K562 (cell line): ENCODE measurements around the gene FGF14. TPM values are rescaled to one million over a fixed set of nuclear protein-coding genes. Genes with fewer than 3 reads are reported as not detected.

Experiments
- ATAC-seq: fragments of 200-7000 bp; cut with Tn5 transposase; 3 replicates; pipeline ENCODE4 v1.9.1; 2020; ENCODE audit warnings: moderate library complexity
- BruUV-seq: library from RNA; stranded (reverse); fragments of 400-500 nt; replicated peaks from 2 replicates; lab custom pipeline; 2021; lab: Mats Ljungman, UMichigan
- CTCF ChIA-PET: fragments of 300-600 bp; formaldehyde crosslinking; extraction: SDS; loops from one replicate; lab custom pipeline; 2021; ENCODE audit warnings: low intra/inter-chr PET ratio; lab: Yijun Ruan, JAX
- POLR2A ChIA-PET: fragments of 300-600, 350-650 bp; sonication (Branson Sonifier 250); formaldehyde crosslinking; extraction: SDS; loops from one replicate; lab custom pipeline; 2021; ENCODE audit warnings: antibody characterized with exemption, inconsistent platforms; lab: Yijun Ruan, JAX
- DNase-seq, 4 experiments: peaks; one replicate each; pipeline versions ENCODE4 v3.0.0 to v3.0.0-alpha.2; 2011 to 2018; ENCODE audit warnings: low spot score in 3 of 4, mixed read lengths in 3 of 4; ENCODE audit errors: extremely low read depth in 1 of 4
- FAIRE-seq: peaks from 2 replicates; lab custom pipeline; 2011; peaks lifted over from hg19 to GRCh38; lab: Jason Lieb, UNC
- H2AFZ ChIP-seq: 2 replicates; pipeline ENCODE4 v1.6.0; 2011; ENCODE audit warnings: low read depth, low read length, control low read depth, inconsistent platforms
- H3K27ac ChIP-seq: fragments of 200-600 bp; 3 replicates; pipeline ENCODE4 v1.8.0; 2011; ENCODE audit warnings: low read depth, mild to moderate bottlenecking, control low read depth, inconsistent platforms, low read length, moderate library complexity, mixed read lengths; ENCODE audit errors: extremely low read depth
- H3K27me3 ChIP-seq, 2 experiments: fragments of 300-600 bp in 1 of 2; 2 replicates in 1 of 2; 3 replicates in 1 of 2; pipeline versions ENCODE4 v1.6.0 to v1.8.0; 2011; ENCODE audit warnings: inconsistent platforms in 2 of 2, low read length in 2 of 2, mild to moderate bottlenecking in 1 of 2, mixed read lengths in 1 of 2, moderate library complexity in 1 of 2; ENCODE audit not compliant: control insufficient read depth in 2 of 2, insufficient read depth in 2 of 2
- H3K36me3 ChIP-seq: fragments of 300-600 bp; 3 replicates; pipeline ENCODE4 v1.8.0; 2011; ENCODE audit warnings: mild to moderate bottlenecking, low read length, inconsistent platforms; ENCODE audit not compliant: control insufficient read depth, insufficient read depth
- H3K4me1 ChIP-seq, 2 experiments: fragments of 200-600 bp in 1 of 2; replicated peaks in 1 of 2; 2 replicates in 1 of 2; 3 replicates in 1 of 2; pipeline versions ENCODE4 v1.5.1 to v1.8.0; 2011; ENCODE audit warnings: inconsistent platforms in 2 of 2, low read length in 2 of 2, mild to moderate bottlenecking in 1 of 2, mixed read lengths in 1 of 2, moderate library complexity in 1 of 2; ENCODE audit not compliant: control insufficient read depth in 2 of 2, insufficient read depth in 2 of 2
- H3K4me2 ChIP-seq: 2 replicates; pipeline ENCODE4 v1.6.1; 2011; ENCODE audit warnings: low read length, control low read depth, inconsistent platforms, mixed read lengths; ENCODE audit not compliant: insufficient read depth
- H3K4me3 ChIP-seq: fragments of 200-600 bp; sonication (generic), shearing (Covaris generic); 2 replicates; pipeline ENCODE4 v1.5.1; 2016; ENCODE audit warnings: control low read depth, inconsistent platforms
- H3K79me2 ChIP-seq: fragments of 200-600 bp; 3 replicates; pipeline ENCODE4 v1.8.0; 2011; ENCODE audit warnings: low read length, inconsistent platforms; ENCODE audit not compliant: control insufficient read depth, insufficient read depth
- H3K9ac ChIP-seq, 2 experiments: 2 replicates each; pipeline versions ENCODE4 v1.6.0 to v1.6.1; 2011; ENCODE audit warnings: low read depth in 2 of 2, low read length in 2 of 2, control low read depth in 1 of 2, inconsistent platforms in 1 of 2, mild to moderate bottlenecking in 1 of 2, mixed read lengths in 1 of 2; ENCODE audit not compliant: insufficient read depth in 1 of 2
- H3K9me1 ChIP-seq: one replicate; pipeline ENCODE4 v1.6.0; 2011; ENCODE audit warnings: inconsistent platforms, mild to moderate bottlenecking, low read length, moderate library complexity; ENCODE audit not compliant: control insufficient read depth, insufficient read depth
- H3K9me3 ChIP-seq: replicated peaks from 2 replicates; pipeline ENCODE4 v1.5.1; 2011; ENCODE audit warnings: low read depth, low read length, inconsistent platforms; ENCODE audit not compliant: control insufficient read depth, insufficient read depth
- H4K20me1 ChIP-seq: replicated peaks from 2 replicates; pipeline ENCODE4 v1.6.1; 2011; ENCODE audit warnings: low read length, inconsistent platforms, mixed read lengths; ENCODE audit not compliant: control insufficient read depth, insufficient read depth
- HSF4 ChIP-seq: fragments of 250-450 bp; sonication (Bioruptor Pico); IDR thresholded peaks from 2 replicates; pipeline ENCODE4 v2.1.2; 2022; ENCODE audit warnings: mild to moderate bottlenecking, moderate library complexity, borderline replicate concordance
- RBBP5 ChIP-seq: fragments of 200-600 bp; sonication (generic); IDR thresholded peaks from 2 replicates; pipeline ENCODE4 v1.6.1; 2012; ENCODE audit warnings: borderline replicate concordance, mild to moderate bottlenecking, low read length, control low read depth, inconsistent platforms; ENCODE audit not compliant: insufficient read depth, poor library complexity, severe bottlenecking
- SMARCE1 ChIP-seq: fragments of 450-650 bp; IDR thresholded peaks from 2 replicates; pipeline ENCODE4 v1.7.1; 2016; ENCODE audit warnings: mild to moderate bottlenecking
- UBTF ChIP-seq, 2 experiments: IDR thresholded peaks; 2 replicates each; pipeline ENCODE4 v1.6.1; 2012; ENCODE audit warnings: improper control_type of control experiment in 2 of 2, low read depth in 2 of 2, low read length in 2 of 2, borderline replicate concordance in 1 of 2
- WGBS: fragments of 100-300 bp; shearing (Covaris generic); methylation state at CpG from one replicate; pipeline ENCODE4 v1.1.6; 2016; ENCODE audit warnings: low coverage, mixed read lengths; ENCODE audit not compliant: insufficient coverage; ENCODE audit errors: missing lambda C conversion rate; 5-methylcytosine and 5-hydroxymethylcytosine counted together
- in situ Hi-C: fragments of 300-500 bp; cut with MboI; formaldehyde crosslinking; loops from 4 replicates; pipeline ENCODE4 v1.15.0; 2018; ENCODE audit warnings: inconsistent platforms, mixed read lengths
- intact Hi-C: fragments of 100-400 bp; cut with micrococcal nuclease; formaldehyde crosslinking; loops from 2 replicates; pipeline ENCODE4 v1.14.2; 2022
- polyA plus RNA-seq, 8 experiments: library from polyadenylated mRNA; depleted of rRNA in 4 of 8; stranded (reverse) in 5 of 8; unstranded in 3 of 8; fragments of >200 nt; fragmentation: Nextera tagmentation in 2 of 8; fragmentation: Illumina TruSeq in 1 of 8; extraction: Ambion mirVana in 2 of 8; extraction: Trizol in 1 of 8; gene quantifications; 2 replicates each; pipeline versions ENCODE4 v1.2.1 to v1.2.3, GENCODE V29; 2011 to 2014; ENCODE audit warnings: inconsistent platforms in 1 of 8, missing spikeins in 1 of 8
- total RNA-seq, 7 experiments: library from RNA; depleted of rRNA in 6 of 7; stranded (reverse); fragments of >200 nt in 6 of 7; fragmentation: Illumina TruSeq in 2 of 7; extraction: Trizol in 2 of 7; gene quantifications; 2 replicates each; pipeline versions ENCODE4 v1.2.1 to v1.2.3, GENCODE V29; 2011 to 2021; ENCODE audit warnings: low replicate concordance in 1 of 7

FGF14 gene
- total and polyA plus RNA-seq, 9 of the 15 experiments (the other 6 are each of a cell fraction or from before 2014, with no cell fraction given): not detected

- no peak for FAIRE-seq
- in situ Hi-C loops (no loop called here), intact Hi-C loops (no loop called here)
- ChIA-PET POLR2A (no interaction called here), CTCF (no interaction called here)
- Histone ChIP-seq H3K4me2 (no peak overlapping the region), H3K4me3 (no peak overlapping the region), H4K20me1 (no peaks in the 10 kb centered on the region), H3K9me1 (no peaks in the 10 kb centered on the region), H3K4me1 (no peaks in the 10 kb centered on the region), H3K27ac (no peak overlapping the region), H3K27me3 (no peaks in the 10 kb centered on the region), H2AFZ (no peak overlapping the region), H3K36me3 (no peaks in the 10 kb centered on the region), H3K79me2 (no peaks in the 10 kb centered on the region), H3K9me3 (no peaks in the 10 kb centered on the region)
- 11% methylated on average over 5 of the region's 8 CpGs for WGBS
- DNase-seq: no peak
- no TSS peak for BruUV-seq
- TF ChIP-seq HSF4 (CRISPR knock-in tag): no peak
- no peak for TF ChIP-seq RBBP5
- no peak for TF ChIP-seq SMARCE1
- no peak for TF ChIP-seq UBTF (IDR thresholded peaks at IDR 0.05; ENCODE audit: borderline replicate concordance in 1 of 2, low read depth in 2 of 2, low read length in 2 of 2)
- TF ChIP-seq, all 486 proteins: peak for 0
- ATAC-seq: no peak
- no peak overlapping the region for H3K9ac ChIP-seq
Observed at GRCh38 chr13:102236830-102237229, 165.0 kb downstream of the FGF14 start.
